ENCODE results near the gene ITGB5. TPM values are rescaled to one million over a fixed set of nuclear protein-coding genes. Genes with fewer than 3 reads are reported as not detected.
"Not testable (repeated sequence)": the region's sequence is repeated elsewhere in the genome, so short reads cannot be mapped to it uniquely, and the experiment has no call there.

ITGB5 gene
- total RNA-seq, 1 experiment from 2014 or later = 339 TPM

- ChIA-PET POLR2A (interaction anchor here (0.8 to 1.0 kb wide), 2 partner anchors 55 to 101 kb away, joined by 4 to 6 read pairs; no protein-coding TSS in a partner anchor), CTCF (interaction anchor here (0.6 to 1.9 kb wide), 13 partner anchors 9 to 74 kb away, joined by 3 to 9 read pairs (median 4); partner anchors contain the start of gene ITGB5)
- Mint-ChIP-seq H3K4me1 (peaks cover 80% of the 10 kb centered on the region), H3K4me3 (peak overlapping the region; percentile 40), H3K27ac (peak overlapping the region; percentile 97), H3K36me3 (peaks cover 38% of the 10 kb centered on the region)
- DNase-seq (ENCODE audit: low spot score) (peak; percentile 51), ATAC-seq (peak; percentile 71)
- H3K27me3 Mint-ChIP-seq (ENCODE audit: low read depth); H3K9me3 Mint-ChIP-seq: not testable (repeated sequence)
- TF ChIP-seq TEAD1 (CRISPR knock-in tag; IDR thresholded peaks at IDR 0.05) (peak; percentile 74; the same call in 1 of the 2 replicates), CTCF (IDR thresholded peaks at IDR 0.05) (0 out of 2 replicates have a peak, but pooled peaks have one; percentile 28)
Observed at GRCh38 chr3:124827476-124828206, 59.5 kb downstream of the ITGB5 start.

- ATAC-seq (peak; percentile 67), DNase-seq (ENCODE audit: low spot score) (no peak)
- Mint-ChIP-seq H3K4me1 (peaks cover 81% of the 10 kb centered on the region), H3K27ac (peak overlapping the region; percentile 97), H3K9me3 (no peaks in the 10 kb centered on the region), H3K4me3 (peak overlapping the region; percentile 1; the same call in 1 of the 2 replicates), H3K36me3 (peaks cover 33% of the 10 kb centered on the region), H3K27me3 (ENCODE audit: low read depth) (no peaks in the 10 kb centered on the region)
- TF ChIP-seq RELA (CRISPR knock-in tag; IDR thresholded peaks at IDR 0.05; ENCODE audit: borderline replicate concordance) (no peak), FOXP4 (CRISPR knock-in tag; IDR thresholded peaks at IDR 0.05) (peak; percentile 23; the same call in 1 of the 2 replicates), TEAD1 (CRISPR knock-in tag; IDR thresholded peaks at IDR 0.05) (peak; percentile 27; the same call in 1 of the 2 replicates), GTF2I (CRISPR knock-in tag; conservative IDR thresholded peaks at IDR 0.05) (no peak)
- ChIA-PET POLR2A (interaction anchor here (0.7 kb wide), 1 partner anchor 55 kb away, joined by 4 read pairs; no protein-coding TSS in a partner anchor), CTCF (interaction anchor here (0.6 to 1.9 kb wide), 8 partner anchors 19 to 74 kb away, joined by 3 to 9 read pairs (median 4); partner anchors contain the start of gene ITGB5)
Observed at GRCh38 chr3:124826703-124827102, 60.5 kb downstream of the ITGB5 start.

GRCh38 chr3:124824286-124824915 lies 62.8 kb downstream of the ITGB5 start:
- no peak for DNase-seq (ENCODE audit: low spot score)
- Mint-ChIP-seq H3K27ac (0 out of 2 replicates have a peak overlapping the region, but pooled peaks have one; percentile 86), H3K9me3 (no peaks in the 10 kb centered on the region), H3K4me1 (peaks cover 58% of the 10 kb centered on the region), H3K4me3 (no peak overlapping the region), H3K36me3 (peaks cover 35% of the 10 kb centered on the region), H3K27me3 (ENCODE audit: low read depth) (no peaks in the 10 kb centered on the region)
- ChIA-PET POLR2A (no interaction called here), CTCF (interaction anchor here (1.9 kb wide), 1 partner anchor 77 kb away, joined by 6 read pairs; no protein-coding TSS in a partner anchor)
- TF ChIP-seq EMX1 (CRISPR knock-in tag; IDR thresholded peaks at IDR 0.05) (no peak), SMAD3 (CRISPR knock-in tag; IDR thresholded peaks at IDR 0.05; ENCODE audit: borderline replicate concordance) (no peak), NFE2L1 (CRISPR knock-in tag; IDR thresholded peaks at IDR 0.05) (no peak), ATF2 (CRISPR knock-in tag; IDR thresholded peaks at IDR 0.05; ENCODE audit: borderline replicate concordance, low read depth) (no peak), CREB1 (CRISPR knock-in tag; IDR thresholded peaks at IDR 0.05) (no peak), ELF4 (CRISPR knock-in tag; IDR thresholded peaks at IDR 0.05; ENCODE audit: low read depth) (no peak), ZNF671 (CRISPR knock-in tag; IDR thresholded peaks at IDR 0.05) (no peak), ZBTB21 (CRISPR knock-in tag; IDR thresholded peaks at IDR 0.05; ENCODE audit: borderline replicate concordance) (no peak), MXD4 (CRISPR knock-in tag; IDR thresholded peaks at IDR 0.05; ENCODE audit: borderline replicate concordance) (no peak), ZNF232 (CRISPR knock-in tag; IDR thresholded peaks at IDR 0.05) (no peak), AR (CRISPR knock-in tag; IDR thresholded peaks at IDR 0.05) (no peak), USF2 (CRISPR knock-in tag; IDR thresholded peaks at IDR 0.05) (no peak), HMGA2 (CRISPR knock-in tag; IDR thresholded peaks at IDR 0.05) (no peak)
- ATAC-seq = no peak

Measured in WTC11 (cell line).